HPDE6-E6E7 (cell line): Measurements from ENCODE around the gene RNFT2.

Experiments used
- DNase-seq: peaks from one replicate; pipeline ENCODE4 v3.0.0; 2011; ENCODE audit warnings: missing footprints; ENCODE audit errors: extremely low spot score

The RNFT2 gene

DNA sequence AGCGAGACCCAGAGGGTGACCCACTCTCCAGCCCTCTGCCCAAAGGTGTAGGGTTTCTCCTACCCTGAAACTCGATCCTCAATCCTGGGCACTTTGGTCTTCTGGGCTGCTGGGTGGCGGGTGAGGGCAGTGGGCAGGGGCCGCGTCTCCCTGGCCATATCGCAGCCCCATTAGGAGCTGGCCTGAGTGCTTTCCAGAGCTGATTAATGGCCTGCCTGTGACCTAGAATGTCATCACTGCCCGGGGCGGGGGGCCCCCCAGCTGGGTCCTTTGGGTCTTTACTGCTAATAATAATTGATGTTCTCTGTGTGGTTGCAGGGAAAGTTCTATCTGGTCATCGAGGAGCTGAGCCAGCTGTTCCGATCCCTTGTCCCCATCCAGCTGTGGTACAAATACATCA is 95.4 kb downstream of the RNFT2 start:
- no peak for DNase-seq

DNA sequence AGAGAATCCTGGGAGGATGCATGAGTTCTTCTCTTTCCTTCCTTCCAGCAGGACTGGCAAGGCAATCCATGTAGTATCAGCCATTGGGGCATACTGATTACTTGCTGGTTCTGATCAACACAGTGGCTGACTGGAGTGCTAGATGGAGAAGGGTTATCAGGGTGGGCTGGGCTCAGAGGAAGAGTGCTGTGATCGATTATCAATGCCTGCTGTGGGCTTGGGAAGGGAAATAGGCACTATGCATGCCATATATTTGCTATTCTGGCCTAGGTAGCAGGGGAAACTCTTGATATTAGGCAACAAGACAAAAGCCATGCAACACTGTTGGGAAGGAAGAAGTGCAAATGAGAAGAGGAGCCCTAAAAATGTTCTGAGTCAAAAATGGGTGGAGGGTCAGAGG is 97.4 kb downstream of the RNFT2 start:
- DNase-seq = no peak

- DNase-seq = no peak
Observed at GRCh38 chr12:116837097-116837496, 99.0 kb downstream of the RNFT2 start.

DNA sequence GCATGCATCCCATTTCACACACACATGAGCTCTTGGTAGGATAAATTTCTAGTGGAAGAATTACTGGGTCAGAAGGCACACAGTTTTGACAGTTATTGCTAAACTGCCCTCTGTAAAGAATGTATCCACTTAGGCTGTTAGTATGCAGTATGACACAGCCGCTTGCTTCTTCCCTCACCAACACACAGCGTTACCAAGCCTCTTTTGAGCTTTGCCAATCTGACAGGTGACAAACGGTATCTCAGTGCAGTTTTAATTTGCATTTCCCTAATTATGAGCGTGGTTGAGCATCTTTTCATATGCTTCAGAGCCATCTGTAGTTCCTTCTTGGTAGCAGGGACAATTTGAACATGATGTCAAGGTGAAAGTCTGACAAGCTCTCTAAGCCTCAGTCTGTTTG is 100.2 kb downstream of the RNFT2 start:
- no peak for DNase-seq

DNA sequence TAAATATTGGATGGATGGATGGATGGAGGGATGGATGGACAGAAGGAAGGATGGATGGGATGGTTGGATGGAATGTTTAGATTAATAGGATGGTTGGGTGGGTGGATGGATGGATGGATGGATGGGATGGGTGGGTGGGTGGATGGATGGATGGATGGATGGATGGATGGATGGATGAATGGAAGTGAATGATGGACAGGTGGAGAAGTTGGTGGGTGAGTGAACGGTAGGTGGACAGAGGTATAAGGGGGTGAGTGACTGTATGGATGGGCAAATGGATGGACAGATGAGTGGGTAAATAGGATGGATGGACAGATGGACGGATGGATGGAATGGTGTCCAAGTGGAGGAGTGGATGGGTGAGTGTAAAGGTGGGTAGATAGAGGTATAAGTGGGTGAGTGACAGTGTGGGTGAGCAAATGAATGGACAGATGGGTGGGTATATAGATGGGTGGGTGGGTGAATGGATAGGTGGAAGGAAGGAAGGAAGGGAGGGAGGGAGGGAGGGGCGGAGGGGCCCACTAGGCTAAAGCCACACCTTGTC is 101.2 kb downstream of the RNFT2 start:
- DNase-seq = no peak

DNA sequence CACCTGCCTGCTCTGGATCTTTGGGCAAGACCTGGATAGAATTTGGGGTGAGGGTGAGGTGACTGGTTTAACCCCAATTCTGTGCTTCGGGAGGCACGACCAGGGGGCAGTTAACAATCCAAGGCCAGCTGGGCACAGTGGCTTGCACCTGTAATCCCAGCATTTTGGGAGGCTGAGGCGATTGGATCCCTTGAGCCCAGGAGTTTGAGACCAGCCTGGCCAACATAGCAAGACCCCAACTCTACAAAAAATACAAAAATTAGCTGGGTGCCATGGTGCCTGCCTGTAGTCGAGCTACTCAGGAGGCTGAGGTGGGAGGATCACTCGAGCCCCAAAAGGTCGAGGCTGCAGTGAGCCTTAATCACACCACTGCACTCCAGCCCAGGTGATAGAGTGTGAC is 105.0 kb downstream of the RNFT2 start:
- no peak for DNase-seq

DNA sequence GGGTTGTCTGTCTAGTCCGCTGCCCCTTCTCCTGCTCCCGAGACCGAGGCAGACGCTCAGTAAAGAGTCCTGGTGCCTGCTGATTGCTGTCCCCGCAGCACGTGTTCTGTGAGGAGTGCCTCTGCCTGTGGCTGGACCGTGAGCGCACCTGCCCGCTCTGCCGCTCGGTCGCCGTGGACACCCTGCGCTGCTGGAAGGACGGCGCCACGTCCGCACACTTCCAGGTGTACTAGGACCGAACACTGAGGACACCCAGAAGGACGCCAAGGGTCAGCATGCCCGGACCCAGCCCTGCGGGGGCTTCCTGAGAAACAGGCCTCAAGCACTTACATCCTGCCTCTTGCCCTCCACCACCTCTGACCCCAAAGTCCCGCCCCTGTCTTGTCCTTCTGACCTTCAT is 111.1 kb downstream of the RNFT2 start:
- no peak for DNase-seq

GRCh38 chr12:116852303-116852702 is 114.2 kb downstream of the RNFT2 start:
- no peak for DNase-seq

GRCh38 chr12:116853507-116853906 is 115.4 kb downstream of the RNFT2 start:
- no peak for DNase-seq

DNA sequence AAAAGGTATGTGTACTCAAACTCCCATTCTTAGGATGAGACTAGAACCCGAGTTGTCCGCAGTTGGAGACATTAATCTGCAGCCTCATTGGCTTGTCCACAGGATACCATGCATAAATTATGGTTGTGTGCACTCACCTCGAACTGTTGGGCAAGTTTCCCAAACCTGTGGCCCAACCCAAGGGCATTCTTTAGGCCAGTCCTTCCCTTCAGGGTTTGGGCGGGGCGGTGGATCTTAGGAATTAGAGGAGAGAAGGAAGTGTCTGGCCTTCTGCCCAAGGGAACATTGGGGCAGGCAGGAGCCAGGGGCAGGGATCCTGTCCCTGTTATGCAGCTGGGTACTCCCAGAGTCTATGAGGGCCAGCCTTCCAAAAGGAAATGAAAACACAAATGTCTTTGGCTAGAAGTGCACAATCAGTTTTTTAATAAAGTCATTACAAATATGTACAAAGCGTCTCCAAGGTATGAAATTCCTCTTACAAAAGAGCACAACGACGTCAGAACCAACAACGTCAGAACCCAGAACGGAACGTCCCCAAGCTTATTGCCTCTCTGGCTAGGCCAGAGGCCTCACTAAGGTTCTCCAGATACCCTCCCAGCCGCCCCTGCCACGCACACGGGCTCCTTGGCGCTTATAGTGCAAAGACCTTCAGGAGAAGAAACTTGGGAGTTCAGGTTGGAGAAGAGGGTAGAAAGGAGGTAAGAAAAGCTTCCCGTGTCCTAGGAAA is 117.8 kb downstream of the RNFT2 start:
- DNase-seq = no peak

DNA sequence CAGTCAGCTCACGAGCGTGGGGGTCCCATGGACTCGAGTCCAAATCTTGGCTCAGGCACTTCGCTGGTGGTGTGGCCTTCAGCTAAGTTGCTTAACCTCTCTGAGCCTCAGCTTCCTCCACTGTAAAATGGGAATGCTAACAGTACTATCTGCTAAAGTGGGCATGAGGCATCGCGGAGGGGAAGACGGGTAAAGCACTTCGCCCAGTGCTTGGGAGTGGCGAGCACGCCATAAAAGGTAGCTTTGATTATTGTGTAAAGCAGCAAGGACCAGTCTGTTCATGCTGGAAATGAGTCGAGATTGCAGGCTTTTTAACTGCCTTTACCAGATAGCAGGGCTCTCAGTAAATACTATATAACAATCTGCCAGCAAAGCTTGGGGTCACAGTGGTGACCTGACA is 118.6 kb downstream of the RNFT2 start:
- no peak for DNase-seq

GRCh38 chr12:116859079-116859478 is 121.0 kb downstream of the RNFT2 start:
- DNase-seq = no peak

GRCh38 chr12:116860263-116860662 is 122.1 kb downstream of the RNFT2 start:
- no peak for DNase-seq

GRCh38 chr12:116861320-116861719 is 123.2 kb downstream of the RNFT2 start:
- DNase-seq = no peak

DNA sequence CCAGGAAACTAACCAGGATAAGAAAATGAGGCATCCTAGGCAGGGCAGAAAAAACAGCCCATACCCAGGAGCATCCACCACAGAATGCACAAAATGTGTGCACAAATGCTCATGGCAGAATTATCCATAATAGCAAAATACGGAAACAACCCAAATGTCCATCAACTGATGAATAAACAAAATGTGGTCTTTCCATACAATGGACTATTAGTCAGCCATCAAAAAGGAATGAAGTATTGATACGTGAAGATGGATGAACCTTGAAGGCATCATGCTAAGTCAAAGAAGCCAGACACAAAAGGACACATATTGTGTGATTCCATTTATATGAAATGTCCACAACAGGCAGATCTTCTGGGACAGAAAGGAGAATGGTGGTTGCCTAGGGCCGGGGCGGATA is 124.1 kb downstream of the RNFT2 start:
- DNase-seq = no peak

- DNase-seq = no peak
Observed at GRCh38 chr12:116863275-116863767, 125.2 kb downstream of the RNFT2 start.

DNA sequence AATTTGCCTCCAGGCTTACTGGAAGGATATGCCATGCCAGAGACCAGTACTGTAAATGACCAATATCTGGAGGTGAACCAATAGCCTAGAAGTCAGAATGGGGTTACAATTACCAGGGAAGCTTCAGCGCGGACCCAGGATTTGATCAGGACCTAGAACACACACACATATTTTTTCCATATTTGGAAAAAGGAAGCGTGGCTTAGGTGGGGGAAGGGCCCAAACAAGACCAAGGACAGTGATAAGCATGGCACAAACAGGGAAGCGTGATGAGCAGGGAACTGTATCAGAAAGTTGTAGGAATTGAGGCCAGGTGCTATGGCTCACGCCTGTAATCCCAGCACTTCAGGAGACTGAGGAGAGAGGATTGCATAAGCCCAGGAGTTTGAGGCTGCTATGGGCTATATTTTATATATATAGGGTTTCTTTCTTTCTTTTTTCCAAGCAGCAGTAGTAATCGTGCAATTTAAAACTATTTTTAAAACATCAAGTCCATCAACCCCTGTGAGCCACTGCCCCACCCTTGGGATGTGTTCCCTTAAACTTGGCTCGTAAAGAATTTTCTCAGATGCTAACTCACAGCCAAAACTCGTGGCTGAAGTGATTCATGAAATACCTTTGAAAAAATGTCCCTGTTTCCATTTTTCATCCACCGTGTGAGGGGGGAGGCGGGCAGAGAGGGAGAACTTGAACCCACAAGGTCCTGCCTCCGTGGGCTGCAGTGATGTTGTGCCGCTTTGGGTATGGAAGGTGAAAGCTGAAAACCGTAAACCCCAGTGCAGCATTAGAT is 126.5 kb downstream of the RNFT2 start:
- no peak for DNase-seq

GRCh38 chr12:116867523-116867922 is 129.4 kb downstream of the RNFT2 start:
- no peak for DNase-seq

DNA sequence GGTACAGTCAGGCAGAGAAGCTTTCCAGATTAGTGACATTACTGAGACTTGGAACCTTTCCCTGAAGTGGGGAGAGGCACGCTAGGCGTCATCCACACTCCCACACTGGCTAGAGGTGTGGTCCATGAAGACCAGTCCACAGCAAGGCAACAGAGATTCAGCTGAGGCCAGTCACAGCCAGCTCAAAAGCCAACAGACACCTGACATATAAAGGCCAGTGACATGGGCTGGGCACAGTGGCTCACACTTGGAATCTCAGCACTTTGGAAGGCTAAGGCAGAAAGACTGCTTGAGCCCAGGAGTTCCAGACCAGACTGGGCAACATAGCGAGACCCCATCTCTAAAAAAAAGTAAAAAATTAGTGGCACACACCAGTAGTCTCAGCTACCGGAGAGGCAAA is 132.2 kb downstream of the RNFT2 start:
- no peak for DNase-seq

DNA sequence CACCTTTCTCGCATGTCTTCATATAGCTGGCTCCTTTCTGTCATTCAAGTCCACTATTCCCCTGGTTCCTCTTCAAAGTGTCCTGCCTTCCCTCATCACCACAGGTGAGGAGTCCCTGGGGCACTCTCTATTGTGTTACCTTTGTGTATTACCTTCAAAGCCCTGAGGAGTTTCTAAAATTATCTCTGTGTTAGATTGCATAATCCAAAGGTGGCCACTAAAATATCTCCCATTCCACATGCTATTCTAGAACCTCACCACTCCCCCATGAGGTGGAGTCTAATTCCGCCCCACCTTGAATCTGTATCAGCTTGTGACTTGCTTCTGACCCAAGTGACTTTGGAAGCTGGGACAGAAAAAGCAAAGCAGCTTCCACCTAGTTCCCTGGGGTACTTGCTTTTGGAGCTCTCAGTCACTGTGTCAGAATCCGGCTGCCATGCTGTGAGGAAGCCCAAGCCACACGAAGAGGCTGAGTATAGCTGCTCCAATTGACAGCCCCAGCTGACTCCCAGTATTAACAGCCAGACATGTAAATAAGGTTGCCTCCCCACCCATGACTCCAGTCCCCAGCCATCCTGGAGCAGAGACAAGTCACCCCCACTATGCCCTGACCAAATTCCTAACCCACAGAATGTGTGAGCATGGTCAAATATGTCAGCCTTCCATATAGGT is 136.3 kb downstream of the RNFT2 start:
- DNase-seq = no peak

DNA sequence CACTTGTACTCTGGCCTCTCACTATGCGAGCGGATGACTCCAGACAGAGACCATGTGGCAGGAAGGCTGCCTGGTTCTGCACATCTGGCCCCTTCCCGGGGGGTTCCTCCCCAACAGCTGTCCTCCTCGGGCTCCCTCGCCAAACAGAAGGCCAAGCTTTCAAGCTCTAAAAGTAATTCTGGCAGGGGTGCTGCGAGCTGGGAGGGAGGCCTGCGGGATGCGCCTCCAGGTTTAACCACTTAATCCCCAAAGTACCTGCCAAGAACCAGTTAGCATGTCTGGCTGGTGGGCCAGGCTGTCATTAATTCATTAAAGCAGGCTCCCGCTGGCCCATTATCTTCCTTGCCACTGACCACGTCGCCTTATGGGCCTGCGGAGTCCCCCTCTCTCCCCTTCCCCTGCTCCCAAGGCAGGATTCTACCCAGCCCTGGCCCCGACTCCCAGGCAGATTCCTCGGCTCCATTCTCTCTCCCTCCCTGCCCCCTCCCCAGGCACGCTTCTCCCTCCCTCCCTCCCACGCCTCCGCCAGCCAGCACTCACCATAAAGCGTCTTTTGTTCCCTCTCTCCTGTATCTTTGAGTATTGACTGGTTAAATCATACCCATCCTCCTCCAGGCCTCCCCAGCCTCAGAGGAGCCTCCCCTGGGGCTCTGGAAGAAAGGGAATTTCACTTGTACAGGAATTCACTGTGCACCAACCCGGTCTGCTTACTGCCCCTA is 138.2 kb downstream of the RNFT2 start:
- no peak for DNase-seq
